HG03108 (cell line): ENCODE results near the gene RBM17.
"Not testable (repeated sequence)": the region's sequence is repeated elsewhere in the genome, so short reads cannot be mapped to it uniquely, and the experiment has no call there.

ENCODE experiments used
- ATAC-seq: cut with Tn5 transposase; IDR thresholded peaks from one replicate; pipeline ENCODE4 v1.9.1; 2021; ENCODE audit warnings: moderate library complexity; ENCODE audit not compliant: unreplicated experiment

Gene RBM17

DNA sequence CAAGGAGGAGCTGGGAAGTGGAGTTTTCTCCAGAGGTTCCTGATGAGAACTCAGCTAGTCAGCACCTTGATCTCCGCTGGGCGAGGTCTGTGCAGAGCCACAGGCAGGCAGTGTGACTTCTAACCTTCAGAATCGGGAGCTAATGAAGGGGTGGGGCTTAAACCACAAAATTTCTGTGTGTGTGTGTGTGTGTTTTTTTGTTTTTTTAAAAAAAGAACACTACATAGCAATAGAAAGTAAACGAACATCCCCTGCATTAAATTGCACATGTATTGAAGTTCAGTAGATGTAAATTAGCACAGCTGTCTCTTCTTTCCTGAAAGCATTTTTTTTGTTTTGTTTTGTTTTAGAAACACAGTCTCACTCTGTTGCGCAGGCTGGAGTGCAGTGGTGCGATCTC is 46.2 kb downstream of the RBM17 start:
- no peak for ATAC-seq

DNA sequence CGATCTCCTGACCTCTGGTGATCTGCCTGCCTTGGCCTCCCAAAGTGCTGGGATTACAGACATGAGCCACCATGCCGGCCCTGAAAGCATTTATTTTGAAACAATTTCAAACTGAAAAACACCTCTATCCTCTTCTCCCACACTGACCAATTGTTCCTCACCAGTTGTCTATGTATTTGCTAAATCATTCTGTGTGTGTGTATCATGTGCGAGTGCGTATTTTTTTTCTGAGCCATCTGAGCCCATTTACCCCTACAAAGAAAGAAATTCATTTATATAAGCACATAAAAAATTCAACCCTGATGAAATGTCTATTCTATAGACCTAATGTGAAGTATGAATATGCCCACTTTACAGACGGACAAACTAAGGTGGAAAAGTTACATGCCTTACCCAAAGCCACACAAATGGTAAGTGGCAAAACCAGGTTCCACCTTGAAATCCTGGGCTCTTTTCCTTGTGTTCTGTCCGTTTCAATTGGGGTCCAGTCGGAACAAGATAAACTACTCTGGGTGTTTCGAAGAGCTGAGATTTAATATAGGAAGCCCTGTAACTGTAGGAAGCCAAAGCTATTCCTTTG is 46.8 kb downstream of the RBM17 start:
- ATAC-seq, result no peak

DNA sequence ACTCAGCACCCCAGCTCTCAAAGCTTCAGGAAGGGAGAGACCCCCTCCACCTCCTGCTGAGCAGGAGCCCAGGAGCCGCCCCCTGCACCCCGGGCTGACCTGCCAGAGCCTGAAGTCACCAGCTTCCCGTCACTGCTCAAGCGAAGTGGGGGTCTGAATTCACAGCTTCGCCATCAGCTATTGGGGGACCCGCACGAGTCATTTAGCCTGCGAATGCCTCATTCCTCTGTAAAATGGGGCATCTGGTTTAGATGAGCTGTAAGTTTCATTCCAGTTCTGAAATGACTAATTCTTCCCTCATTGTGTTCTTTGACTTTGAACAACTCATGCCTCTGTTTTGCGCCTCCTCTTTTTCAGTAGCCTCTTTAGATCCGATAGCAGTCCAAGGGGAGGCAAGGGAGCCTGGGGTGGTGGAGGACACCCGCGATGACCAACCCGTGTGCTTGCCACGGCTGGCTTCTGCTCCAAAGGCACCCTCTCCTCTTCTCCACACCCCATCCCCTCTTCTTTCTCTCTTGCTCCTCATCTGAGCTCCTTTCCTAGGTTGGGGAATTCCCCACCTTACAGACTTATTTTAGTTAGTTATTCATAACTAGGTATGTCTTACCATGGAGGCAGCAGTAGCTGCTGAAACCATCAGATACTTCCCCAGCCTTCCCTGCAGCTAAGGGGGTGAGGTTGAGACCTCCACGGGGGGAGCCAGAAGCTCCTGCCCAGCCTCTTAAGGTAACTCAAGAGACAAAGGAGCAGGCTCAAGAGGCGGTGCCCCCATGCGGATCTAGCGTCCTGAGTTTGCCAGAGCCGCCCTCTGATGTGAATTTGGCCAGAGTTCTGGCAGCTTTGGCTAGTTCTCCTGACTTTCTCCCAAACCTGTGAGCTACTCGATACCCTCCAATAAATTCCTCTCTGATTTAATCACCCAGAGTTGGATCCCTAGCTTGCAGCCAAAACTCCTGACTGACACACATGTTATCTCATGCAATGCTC is 47.7 kb downstream of the RBM17 start:
- ATAC-seq, result peak; percentile 41

DNA sequence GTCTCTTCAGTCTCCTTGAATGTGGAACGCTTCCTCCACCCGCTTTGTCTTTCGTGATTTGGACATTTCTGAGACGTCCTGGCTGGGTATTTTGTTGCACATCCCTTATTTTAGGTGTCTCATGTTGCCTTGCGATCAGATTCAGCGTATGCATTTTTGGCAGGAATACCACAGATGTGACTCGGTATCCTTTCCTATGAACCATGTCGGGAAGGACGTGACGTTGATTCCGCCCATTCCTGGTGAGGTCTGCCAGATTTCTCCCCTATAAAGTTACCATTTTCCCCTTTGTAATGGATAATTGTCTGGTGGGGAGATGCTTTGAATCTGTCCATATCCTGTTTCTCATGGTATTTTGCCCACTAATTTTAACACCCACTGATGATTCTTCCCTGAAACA is 49.6 kb downstream of the RBM17 start:
- no peak for ATAC-seq

DNA sequence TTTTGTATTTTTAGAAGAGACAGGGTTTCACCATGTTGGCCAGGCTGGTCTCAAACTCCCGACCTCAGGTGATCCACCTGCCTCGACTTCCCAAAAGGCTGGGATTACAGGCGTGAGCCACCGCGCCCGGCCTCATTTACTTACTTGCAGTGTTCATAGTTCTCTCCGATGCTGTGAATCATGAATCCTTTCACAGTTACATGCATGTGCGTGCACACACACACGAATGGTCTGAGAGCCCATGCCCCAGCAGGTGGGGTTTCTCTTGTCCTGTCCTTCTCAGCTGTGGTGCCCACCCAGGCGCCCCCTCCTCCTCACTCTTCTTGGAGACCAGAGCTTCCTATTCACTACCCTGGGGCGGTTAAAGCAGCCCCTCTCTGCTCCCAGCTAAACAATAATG is 50.6 kb downstream of the RBM17 start:
- ATAC-seq, result no peak

DNA sequence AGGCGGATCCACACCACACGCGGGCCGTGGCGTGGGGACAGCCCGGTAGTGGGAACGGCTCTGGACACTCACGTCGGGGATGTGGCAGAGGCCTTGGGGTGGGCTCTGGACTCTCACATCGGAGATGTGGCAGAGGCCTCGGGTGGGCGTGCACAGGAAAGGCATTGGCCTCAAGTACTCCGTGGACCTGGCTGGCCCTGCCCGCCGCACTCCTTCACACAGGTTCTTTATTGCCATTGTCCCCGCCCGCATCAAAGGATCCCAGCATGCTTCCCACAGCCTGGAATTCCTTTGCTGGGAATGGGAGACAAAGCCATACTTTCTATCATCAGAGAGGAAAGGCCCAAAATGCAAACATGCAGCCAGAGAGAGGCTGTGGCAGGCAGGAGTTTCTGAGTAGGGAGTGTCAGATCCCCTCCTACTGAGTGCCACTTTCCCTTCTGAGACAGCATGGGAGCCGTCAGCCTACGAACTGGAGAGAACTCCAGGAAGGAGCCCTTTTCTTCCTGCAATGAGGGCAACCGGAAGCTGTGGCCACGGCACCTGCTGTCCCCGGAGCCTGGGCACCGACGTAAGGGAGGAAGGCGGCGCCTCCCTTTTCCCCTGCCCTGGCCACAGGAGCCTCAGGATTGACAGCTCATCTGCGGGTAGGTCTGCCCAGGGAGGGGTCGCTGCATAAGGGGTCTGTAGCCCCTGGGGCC is 51.5 kb downstream of the RBM17 start:
- ATAC-seq, result no peak

DNA sequence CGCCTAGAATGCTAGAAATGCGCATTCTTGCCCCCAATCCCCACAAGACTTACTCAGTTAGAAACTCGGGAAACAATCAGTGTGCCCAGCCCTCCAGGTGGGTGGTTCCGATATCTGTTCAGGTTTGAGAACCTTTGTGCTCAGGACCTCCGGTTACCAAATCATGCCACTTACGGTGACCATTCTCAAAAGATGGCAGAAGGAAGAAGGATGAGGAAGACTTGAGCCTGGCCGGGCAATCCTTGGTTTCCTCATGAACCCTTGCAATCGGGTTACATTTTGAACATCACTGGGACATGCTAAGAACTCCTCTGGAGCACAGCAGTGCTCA is 52.1 kb downstream of the RBM17 start:
- ATAC-seq, result no peak

DNA sequence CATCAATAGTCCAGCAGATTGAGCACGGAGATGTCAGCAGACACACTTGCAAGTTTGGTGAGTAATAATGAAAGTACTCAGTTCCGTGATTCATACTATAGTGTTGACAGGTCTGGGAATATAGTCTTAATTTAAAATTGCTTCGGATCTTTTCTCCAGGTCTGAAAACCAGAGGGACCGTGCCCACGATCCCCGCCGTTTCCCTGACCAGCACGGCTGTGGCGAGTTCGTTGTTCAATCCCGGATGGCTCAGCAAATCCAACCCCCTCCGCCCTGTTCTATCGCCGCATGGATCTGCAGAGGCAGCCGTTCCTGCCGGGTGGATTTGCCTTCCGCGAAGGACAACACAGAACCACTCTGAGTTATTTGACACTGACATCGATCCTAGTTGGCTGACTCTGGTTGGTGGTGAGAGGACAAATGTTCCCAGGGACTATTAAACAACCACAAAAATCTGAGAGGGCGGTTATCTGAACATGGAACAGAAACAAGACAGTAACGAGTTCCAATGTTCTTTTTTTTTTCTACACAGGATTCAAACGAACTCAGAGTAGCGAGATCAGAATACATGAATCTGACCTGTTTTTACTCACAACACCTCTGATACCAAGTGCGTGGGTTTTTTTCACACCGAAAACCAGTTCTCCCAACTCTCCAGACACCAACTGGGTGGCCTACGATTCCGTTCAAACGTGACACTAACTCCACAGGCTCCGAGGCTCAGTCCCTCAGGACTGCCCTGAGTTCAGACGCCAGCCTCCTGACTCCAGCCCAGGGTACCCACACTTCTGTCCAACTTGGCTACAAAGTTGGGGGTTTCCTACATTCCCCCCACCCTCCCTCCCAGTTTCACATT is 52.7 kb downstream of the RBM17 start:
- ATAC-seq, result peak; percentile 52

DNA sequence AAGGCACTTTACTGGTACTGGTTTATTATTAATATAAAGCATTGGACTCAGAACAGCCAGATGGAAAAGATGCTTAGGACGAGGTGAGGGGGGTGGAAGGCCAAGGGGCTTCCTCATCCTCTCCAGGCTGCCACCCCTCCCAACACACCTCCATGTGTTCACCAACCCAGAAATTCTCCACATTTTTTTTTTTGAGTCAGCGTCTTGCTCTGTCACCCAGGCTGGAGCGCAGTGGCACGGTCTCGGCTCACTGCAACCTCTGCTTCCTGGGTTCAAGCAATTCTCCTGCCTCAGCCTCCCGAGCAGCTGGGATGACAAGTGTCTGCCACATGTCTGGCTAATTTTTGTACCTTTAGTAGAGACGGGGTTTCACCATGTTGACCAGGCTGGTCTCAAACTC is 53.4 kb downstream of the RBM17 start:
- ATAC-seq, result not testable (repeated sequence)

DNA sequence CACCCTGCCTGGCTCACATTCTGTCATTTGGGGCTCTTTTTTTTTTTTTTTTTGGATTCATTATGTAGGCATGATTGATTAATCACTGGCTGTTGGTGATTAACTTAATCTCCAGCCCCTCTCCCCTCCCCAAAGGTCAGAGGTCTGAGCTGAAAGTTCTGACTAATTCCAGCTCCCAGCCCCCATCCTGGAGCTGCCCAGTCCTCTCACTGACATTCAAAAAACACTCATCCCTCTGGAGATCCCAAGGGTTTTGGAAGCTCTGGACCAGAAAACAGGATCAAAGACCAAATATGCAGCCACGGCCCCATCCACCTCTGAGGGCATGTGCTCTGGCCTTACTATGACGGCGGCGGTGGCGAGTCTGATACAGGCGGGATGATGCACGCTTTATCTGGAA is 53.8 kb downstream of the RBM17 start:
- no peak for ATAC-seq

DNA sequence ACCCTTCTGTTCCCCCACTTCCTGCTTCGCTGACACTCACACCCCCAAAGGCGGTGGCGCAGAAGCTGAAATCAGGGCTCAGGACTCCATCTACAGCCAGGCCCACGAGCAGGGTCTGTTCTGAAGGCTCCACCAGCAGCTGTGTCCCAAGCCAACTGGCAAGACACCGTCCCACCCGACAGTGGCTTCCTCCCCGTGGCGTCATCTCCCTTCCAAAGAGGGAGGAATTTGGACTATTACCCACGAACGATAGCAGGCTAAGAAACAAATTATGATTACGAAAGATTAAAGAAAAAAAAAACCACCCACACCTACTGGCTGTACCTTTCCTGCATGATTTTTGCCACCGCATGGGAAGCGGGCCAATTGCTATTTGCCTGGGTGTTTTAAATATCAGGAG is 54.3 kb downstream of the RBM17 start:
- no peak for ATAC-seq

DNA sequence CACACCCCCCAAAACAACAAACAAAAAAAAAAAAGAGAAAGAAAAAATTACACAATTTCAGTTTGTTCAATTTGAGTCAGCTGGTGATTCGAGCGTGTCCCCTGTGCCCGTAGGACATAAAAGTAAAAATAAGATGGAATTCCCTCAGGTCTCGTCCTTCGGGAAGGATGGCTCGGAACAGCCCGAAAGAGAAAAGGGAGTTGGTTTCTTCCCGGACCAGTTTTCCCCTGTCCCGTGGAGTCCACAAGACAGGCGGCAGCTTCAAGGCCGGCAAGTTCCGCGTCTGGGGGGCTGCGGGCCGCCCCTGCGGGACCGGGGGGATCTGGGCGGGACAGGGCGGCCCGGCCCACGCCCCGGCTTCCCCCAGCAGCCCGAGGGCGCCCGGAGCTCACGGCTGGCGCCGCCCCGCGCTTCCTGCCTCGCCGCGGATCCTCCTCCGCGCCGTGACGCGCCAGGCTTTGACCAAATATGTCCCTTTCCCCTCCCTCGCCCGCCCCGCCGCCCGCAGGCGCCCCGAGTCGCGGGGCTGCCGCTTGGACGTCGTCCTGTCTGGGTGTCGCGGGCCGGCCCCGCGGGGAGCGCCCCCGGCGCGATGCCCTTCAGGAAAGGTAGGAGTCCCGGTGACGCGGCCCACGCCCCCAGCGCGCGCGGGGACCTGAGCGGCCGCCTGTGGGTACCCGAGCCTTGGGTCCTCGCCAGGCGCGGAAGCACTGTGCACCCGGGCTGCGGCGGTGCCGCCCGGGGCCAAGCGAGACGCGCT is 55.8 kb downstream of the RBM17 start:
- peak; percentile 65 for ATAC-seq

DNA sequence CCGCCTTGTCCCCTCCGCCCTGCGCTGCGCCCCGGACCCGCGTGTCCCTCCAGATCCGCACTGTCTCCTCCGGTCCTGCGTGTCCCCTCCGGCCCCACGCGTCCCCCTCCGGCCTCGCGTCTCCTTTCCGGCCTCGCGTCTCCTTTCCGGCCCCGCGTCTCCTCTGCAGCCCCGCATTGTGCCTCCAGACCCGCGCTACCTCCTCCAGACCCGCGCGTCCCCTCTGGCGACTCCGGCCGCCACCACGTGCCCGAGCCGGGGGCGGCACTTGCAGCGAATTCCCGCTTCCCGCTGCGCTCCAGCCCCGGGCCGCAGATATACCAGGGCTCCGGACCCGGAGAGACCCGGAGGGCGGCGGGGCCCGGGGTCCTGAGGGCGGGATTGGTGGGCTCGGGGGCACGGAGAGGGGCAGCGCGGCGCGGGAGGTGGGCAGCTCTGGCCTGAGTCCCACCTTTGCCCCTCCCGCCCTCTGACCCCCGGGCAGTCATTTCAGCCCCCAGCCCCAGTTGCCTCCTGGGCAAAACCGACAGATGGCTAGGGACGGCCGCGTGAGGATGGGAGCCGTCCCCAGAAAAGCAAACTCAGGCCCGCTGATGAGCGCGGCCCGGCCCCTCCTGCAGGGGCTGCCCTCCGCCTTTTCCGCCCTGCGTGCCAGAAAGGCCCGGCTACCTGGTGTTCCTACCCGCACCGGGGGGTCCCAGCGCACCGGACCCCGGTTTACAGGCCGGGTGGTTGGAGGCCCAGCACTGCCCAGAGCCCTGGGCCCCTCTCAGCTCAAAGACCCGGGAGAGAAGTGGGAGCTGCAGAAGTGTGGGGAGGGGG is 56.5 kb downstream of the RBM17 start:
- no peak for ATAC-seq

DNA sequence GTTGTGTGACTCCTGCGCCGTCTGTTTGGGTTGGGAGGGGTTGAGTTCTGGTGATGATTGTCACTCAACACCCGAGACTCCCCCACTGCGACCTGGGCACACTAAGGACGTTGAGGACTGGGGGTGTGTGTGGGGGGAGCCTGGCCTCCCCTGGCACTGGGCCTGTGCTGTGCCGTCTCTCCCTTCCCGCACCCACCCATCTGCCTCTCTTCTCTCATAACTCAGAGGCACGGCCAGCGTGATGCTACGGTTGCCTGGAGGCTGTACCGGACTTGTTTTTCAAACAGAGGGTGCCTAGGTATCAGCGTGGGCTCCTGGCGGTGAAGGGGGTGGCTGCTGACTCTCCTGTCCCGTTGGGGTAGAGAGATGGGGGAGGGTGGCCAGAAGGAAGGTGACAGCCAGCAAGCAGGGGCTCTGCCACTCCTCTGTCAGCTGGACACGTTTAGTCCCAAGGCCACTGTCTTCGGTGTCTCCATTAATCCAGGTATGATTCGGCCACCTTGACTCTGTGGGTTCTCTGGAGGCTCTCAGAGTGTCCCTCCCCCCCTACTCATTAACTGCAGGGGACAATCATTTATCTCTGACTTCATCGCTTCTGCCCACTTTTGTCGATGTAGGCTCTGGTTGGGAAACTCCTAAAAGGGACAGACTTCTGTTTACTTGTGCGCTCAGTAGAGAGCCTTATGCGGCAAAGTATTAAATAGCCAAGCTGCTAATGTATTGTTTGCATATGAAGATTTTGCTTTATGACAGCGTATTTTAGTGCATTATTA is 57.4 kb downstream of the RBM17 start:
- no peak for ATAC-seq

DNA sequence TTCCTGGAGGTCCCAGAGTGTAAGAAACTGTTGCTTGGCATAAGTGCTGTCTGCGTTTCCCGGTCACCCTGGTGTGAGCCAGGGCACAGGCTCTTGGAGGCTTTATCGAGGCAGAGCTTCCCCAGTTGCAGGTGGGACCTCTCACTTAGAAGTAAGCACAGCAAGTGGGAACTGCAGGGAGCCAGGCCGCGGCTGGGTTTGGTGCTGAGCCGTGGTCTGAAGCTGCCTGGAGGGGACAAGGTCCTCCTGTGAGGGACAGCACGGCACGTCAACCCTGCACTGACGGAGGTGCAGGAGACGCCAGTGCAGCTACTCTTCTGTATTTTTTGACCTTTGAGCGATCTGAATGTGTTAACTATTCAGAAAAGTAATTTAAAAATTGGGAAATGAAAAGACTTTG is 58.1 kb downstream of the RBM17 start:
- no peak for ATAC-seq

DNA sequence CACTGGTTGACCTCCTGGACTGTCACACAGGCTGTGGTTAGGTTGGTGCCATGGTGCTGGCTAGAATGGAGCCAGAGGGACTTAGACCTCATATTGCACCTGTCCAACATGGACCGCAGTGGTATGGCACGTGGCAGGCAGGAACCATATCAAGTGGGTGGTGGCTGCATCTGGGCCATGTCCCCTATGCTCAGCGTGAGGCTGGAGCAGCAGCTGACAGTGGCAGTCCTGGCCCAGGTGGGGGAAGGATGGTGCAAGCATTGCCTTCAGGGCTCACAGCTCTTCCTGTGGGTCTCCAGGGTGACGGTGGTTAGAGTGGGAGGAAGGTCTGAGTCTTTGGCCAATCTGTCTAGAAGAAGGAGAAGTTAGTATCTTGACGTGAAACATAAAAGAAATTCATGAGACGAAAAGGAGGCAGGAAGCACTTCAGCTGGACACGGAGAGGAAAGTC is 59.4 kb downstream of the RBM17 start:
- ATAC-seq, result no peak

DNA sequence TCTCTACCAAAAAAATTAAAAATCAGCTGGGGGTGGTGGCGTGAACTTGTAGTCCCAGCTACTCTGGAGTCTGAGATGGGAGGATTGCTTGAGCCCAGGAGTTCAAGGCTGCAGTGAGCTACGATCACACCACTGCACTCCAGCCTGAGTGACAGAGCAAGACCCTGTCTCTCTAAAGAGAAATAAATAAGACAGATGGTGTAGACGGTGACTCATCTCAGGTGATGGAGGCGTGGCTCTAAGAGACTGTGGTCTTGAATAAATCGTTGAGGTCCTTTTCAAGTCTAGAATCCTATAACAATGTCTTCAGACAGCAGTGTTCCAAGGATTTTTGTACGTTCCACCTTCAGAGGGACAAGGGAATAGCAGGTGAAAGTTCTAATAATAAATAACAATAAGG is 60.1 kb downstream of the RBM17 start:
- no peak for ATAC-seq

DNA sequence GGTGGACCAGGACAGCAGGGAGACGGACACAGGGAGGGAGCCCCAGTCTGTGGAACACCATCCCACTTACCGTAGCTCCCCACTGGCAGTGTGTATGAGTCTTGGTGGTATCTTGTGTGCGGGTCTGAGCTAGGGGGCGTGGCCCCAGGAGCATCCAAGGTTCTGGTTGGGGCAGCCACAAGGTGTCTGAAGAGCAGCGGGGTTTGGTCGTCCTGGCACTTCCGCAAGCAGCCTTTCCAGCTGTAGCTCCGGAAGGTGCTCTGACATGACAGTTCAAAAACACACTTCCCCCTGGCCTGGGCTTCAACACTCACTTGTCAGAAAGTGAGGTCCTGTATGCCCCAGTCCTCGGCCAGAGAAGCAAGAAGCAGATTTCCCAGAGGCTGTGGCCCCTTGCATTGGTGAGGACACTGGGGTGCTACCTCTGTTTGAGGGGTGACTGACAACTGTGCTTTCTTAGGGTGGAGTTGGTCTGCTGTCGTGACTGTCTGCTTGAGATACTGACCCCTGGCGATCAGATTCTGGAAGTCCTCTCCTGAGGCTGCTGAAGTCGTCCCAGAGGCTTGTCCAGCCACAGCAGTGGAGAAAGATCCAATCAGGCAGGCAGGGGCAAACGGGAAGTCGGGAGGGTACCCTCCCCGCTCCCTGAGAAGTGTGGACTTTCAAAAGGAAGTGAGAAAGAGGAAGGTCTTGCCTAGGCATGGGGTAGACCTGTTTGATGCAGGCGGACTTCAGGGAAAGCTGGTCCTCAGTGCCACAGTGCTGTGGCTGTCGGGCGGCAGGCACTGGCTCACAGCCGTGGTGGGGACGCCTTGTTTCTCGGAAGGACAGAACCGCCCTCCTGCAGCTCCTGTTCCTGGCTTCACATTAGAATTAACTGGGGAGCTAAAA is 62.5 kb downstream of the RBM17 start:
- peak; percentile 72 for ATAC-seq
